CD4-positive, alpha-beta memory T cell (primary cell): Measurements from ENCODE around the gene HMOX1. TPM values are rescaled to one million over a fixed set of nuclear protein-coding genes. Genes with fewer than 3 reads are reported as not detected.

Source experiments
- CTCF ChIA-PET: fragments of 350-600 bp; sonication (Branson Sonifier 250); formaldehyde crosslinking; loops from one replicate; lab custom pipeline; 2021; ENCODE audit warnings: inconsistent platforms; ENCODE audit not compliant: partially characterized antibody; lab: Charles Lee
- POLR2A ChIA-PET: fragments of 350-600 bp; sonication (Branson Sonifier 250); formaldehyde crosslinking; loops from one replicate; lab custom pipeline; 2021; ENCODE audit not compliant: partially characterized antibody; lab: Charles Lee
- DNase-seq, 5 donors: peaks; one replicate each; pipeline versions ENCODE4 v3.0.0 to v3.0.0-alpha.2; 2020 to 2022; ENCODE audit warnings: mixed read lengths in 1 of 5
- H3K27ac ChIP-seq: one replicate; pipeline ENCODE4 v1.7.0; 2013; ENCODE audit warnings: low read depth, low read length
- H3K27me3 ChIP-seq: 2 replicates; pipeline ENCODE4 v1.7.0; 2013; ENCODE audit warnings: mild to moderate bottlenecking, low read length, moderate library complexity; ENCODE audit not compliant: insufficient read depth
- H3K36me3 ChIP-seq: 2 replicates; pipeline ENCODE4 v1.7.0; 2013; ENCODE audit warnings: mild to moderate bottlenecking, low read length, moderate library complexity; ENCODE audit not compliant: insufficient read depth
- H3K4me1 ChIP-seq: 2 replicates; pipeline ENCODE4 v1.7.0; 2013; ENCODE audit warnings: mild to moderate bottlenecking, low read length, moderate library complexity; ENCODE audit not compliant: insufficient read depth
- H3K4me3 ChIP-seq, 2 donors: one replicate each; pipeline ENCODE4 v1.7.0; 2013; ENCODE audit warnings: low read length in 2 of 2, mild to moderate bottlenecking in 1 of 2
- H3K9me3 ChIP-seq, 2 donors: one replicate each; pipeline ENCODE4 v1.7.0; 2013; ENCODE audit warnings: low read length in 2 of 2, control low read depth in 1 of 2; ENCODE audit not compliant: control insufficient read depth in 1 of 2
- H3K27ac Mint-ChIP-seq, 7 donors: one replicate each; pipeline ENCODE4 v1.8.0; 2020 to 2021; ENCODE audit warnings: mixed read lengths in 7 of 7, mild to moderate bottlenecking in 6 of 7, inconsistent platforms in 3 of 7, moderate library complexity in 3 of 7
- H3K27me3 Mint-ChIP-seq, 2 donors: one replicate each; pipeline ENCODE4 v1.8.0; 2020 to 2021; ENCODE audit warnings: mixed read lengths in 2 of 2
- H3K36me3 Mint-ChIP-seq, 2 donors: one replicate each; pipeline ENCODE4 v1.8.0; 2020 to 2021; ENCODE audit warnings: mixed read lengths in 2 of 2, inconsistent platforms in 1 of 2, mild to moderate bottlenecking in 1 of 2
- H3K4me1 Mint-ChIP-seq, 4 donors: one replicate each; pipeline ENCODE4 v1.8.0; 2020 to 2021; ENCODE audit warnings: mixed read lengths in 4 of 4, mild to moderate bottlenecking in 1 of 4
- H3K4me3 Mint-ChIP-seq, 8 donors: one replicate each; pipeline ENCODE4 v1.8.0; 2020 to 2021; ENCODE audit warnings: mixed read lengths in 8 of 8, mild to moderate bottlenecking in 7 of 8, moderate library complexity in 6 of 8, inconsistent platforms in 3 of 8
- H3K9me3 Mint-ChIP-seq, 8 donors: one replicate each; pipeline ENCODE4 v1.8.0; 2020 to 2021; ENCODE audit warnings: mixed read lengths in 8 of 8, mild to moderate bottlenecking in 5 of 8, inconsistent platforms in 3 of 8, moderate library complexity in 1 of 8
- intact Hi-C: fragments of 100-400 bp; cut with micrococcal nuclease; formaldehyde crosslinking; loops from one replicate; pipeline ENCODE4 v1.15.1; 2023
- polyA plus RNA-seq, 2 donors: library from polyadenylated mRNA; unstranded; fragments of 300-500 nt; fragmentation: Illumina TruSeq; gene quantifications; one replicate each; pipeline ENCODE4 v1.2.3, GENCODE V29; 2021
- total RNA-seq, 2 experiments: library from RNA; stranded (reverse); gene quantifications; one replicate each; pipeline ENCODE4 v1.2.3, GENCODE V29; 2021

Gene HMOX1
- total and polyA plus RNA-seq, 4 experiments from 2014 or later: 0.20 to 8.3 (median 7.7) TPM; not detected in 1

GRCh38 chr22:35379146-35379993 lies 1.5 kb upstream of the HMOX1 start:
- Histone ChIP-seq H3K27me3 (peaks cover 7% of the 10 kb centered on the region), H3K36me3 (no peaks in the 10 kb centered on the region), H3K27ac (no peak overlapping the region), H3K4me1 (peaks cover 22% of the 10 kb centered on the region), H3K9me3 (no peaks in the 10 kb centered on the region), H3K4me3 (no peak overlapping the region)
- DNase-seq: no peak
- Mint-ChIP-seq H3K4me3 (peak overlapping the region in 1 of 8 donors; percentile 16), H3K27me3 (no peaks in the 10 kb centered on the region), H3K27ac (no peak overlapping the region), H3K9me3 (peaks cover 0 to 2% (median 0%) of the 10 kb centered on the region in 8 donors), H3K36me3 (no peaks in the 10 kb centered on the region), H3K4me1 (peaks cover 6 to 22% (median 15%) of the 10 kb centered on the region in 4 donors)
- ChIA-PET CTCF (no interaction called here), POLR2A (no interaction called here)
- intact Hi-C loops: no loop called here

DNA sequence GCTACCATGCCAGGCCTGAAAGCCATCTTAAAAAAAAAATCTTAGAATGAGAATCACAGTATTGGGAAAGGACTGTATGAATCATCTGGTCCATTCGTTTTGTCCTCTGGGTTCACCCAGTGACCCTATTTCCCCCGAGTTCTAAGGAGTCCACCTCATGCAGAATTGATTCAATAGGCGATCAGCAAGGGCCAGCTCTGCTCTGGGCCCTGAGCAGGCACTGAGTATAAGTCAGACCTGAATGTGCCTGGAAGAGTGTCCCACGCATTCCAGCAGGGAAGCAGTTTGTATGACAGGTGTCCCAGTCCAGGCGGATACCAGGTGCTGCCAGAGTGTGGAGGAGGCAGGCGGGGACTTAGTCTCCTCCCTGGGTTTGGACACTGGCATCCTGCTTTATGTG lies 883 bp upstream of the HMOX1 start:
- POLR2A ChIA-PET: no interaction called here
- Mint-ChIP-seq H3K9me3 (peaks cover 0 to 2% (median 0%) of the 10 kb centered on the region in 8 donors), H3K27me3 (peaks cover 0 to 5% of the 10 kb centered on the region in 2 donors), H3K4me3 (peak overlapping the region in 3 of 8 donors; percentile 11 to 63 (median 16)), H3K36me3 (no peaks in the 10 kb centered on the region), H3K4me1 (peaks cover 6 to 22% (median 15%) of the 10 kb centered on the region in 4 donors), H3K27ac (peak overlapping the region in 1 of 7 donors; percentile 65)
- Histone ChIP-seq H3K27ac (no peak overlapping the region), H3K4me1 (peaks cover 22% of the 10 kb centered on the region), H3K36me3 (no peaks in the 10 kb centered on the region), H3K27me3 (peaks cover 7% of the 10 kb centered on the region), H3K4me3 (no peak overlapping the region), H3K9me3 (no peaks in the 10 kb centered on the region)
- intact Hi-C loops: no loop called here
- CTCF ChIA-PET: no interaction called here
- no peak for DNase-seq

DNA sequence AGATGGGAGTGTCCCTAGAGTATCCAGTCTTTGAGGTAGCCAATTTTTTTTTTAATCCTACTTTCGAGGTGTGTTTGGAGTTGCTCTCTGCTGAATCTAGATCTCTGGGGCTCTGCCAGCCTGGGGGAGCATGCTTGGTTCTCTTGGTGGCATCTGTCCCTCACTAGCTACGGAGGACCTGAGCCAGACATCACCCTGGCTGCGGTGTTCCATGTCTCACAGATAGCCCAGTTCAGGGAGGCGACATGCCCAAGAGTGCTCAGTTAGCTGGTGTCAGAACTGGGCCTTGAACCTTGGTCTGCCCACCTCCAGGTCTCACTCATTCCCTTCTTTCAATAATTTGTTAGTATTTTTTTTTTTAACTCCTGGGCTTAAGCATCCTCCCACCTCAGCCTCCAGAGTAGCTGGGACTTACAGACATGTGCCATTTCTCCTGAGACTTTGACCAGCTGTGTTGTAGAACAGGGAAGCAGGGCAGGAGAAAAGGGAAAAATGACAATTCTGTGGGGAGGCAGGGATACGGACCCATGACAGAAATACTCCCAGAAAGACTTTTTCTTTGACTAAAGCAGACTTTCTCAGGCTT lies 621 bp downstream of the HMOX1 start:
- Mint-ChIP-seq H3K27ac (peak overlapping the region in 2 of 7 donors; percentile 7 to 54), H3K36me3 (no peaks in the 10 kb centered on the region), H3K4me3 (peak overlapping the region in 7 of 8 donors; percentile 32 to 64 (median 60)), H3K4me1 (peaks cover 6 to 22% (median 15%) of the 10 kb centered on the region in 4 donors), H3K9me3 (peaks cover 0 to 2% (median 0%) of the 10 kb centered on the region in 8 donors), H3K27me3 (peaks cover 1 to 5% of the 10 kb centered on the region in 2 donors)
- ChIA-PET CTCF (no interaction called here), POLR2A (no interaction called here)
- Histone ChIP-seq H3K36me3 (no peaks in the 10 kb centered on the region), H3K27ac (no peak overlapping the region), H3K27me3 (peaks cover 7% of the 10 kb centered on the region), H3K9me3 (no peaks in the 10 kb centered on the region), H3K4me3 (no peak overlapping the region), H3K4me1 (peaks cover 21% of the 10 kb centered on the region)
- intact Hi-C loops: no loop called here
- no peak for DNase-seq

DNA sequence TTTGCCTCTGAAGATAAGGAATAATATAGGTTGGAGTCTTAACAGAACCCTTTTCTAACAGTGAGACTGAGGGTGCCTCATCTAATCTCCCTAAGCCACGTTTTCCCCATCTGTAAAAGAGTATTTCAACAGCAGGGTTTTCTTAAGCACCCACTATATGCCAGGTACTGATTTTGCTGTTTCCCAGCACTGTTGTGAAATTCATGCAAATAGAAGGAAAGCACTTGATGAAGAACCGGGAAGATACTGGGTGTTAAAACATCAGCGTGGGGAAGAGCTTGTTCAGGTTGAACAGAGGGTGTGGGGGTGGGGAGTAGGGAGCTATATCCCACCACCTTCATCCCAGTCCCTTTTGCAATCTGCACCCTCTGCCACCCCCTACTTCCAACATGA lies 2.8 kb downstream of the HMOX1 start:
- H3K27me3 ChIP-seq: peaks cover 7% of the 10 kb centered on the region
- no peak overlapping the region for H3K27ac ChIP-seq
- H3K4me1 ChIP-seq: peaks cover 11% of the 10 kb centered on the region
- H3K36me3 ChIP-seq: no peaks in the 10 kb centered on the region
- Mint-ChIP-seq H3K4me3 (no peak overlapping the region), H3K27ac (no peak overlapping the region), H3K27me3 (peaks cover 3 to 8% of the 10 kb centered on the region in 2 donors), H3K4me1 (peaks cover 0 to 10% (median 6%) of the 10 kb centered on the region in 4 donors), H3K36me3 (no peaks in the 10 kb centered on the region), H3K9me3 (peaks cover 0 to 2% (median 0%) of the 10 kb centered on the region in 8 donors)
- no peaks in the 10 kb centered on the region for H3K9me3 ChIP-seq
- DNase-seq: no peak
- ChIA-PET CTCF (no interaction called here), POLR2A (no interaction called here)
- no peak overlapping the region for H3K4me3 ChIP-seq
- intact Hi-C loops: no loop called here

- Histone ChIP-seq H3K4me3 (no peak overlapping the region), H3K9me3 (no peaks in the 10 kb centered on the region), H3K27ac (no peak overlapping the region), H3K4me1 (peaks cover 11% of the 10 kb centered on the region), H3K36me3 (no peaks in the 10 kb centered on the region), H3K27me3 (peaks cover 7% of the 10 kb centered on the region)
- no peaks in the 10 kb centered on the region for H3K36me3 Mint-ChIP-seq
- no peak overlapping the region for H3K27ac Mint-ChIP-seq
- peaks cover 0 to 2% (median 0%) of the 10 kb centered on the region in 8 donors for H3K9me3 Mint-ChIP-seq
- CTCF ChIA-PET: no interaction called here
- H3K4me3 Mint-ChIP-seq: no peak overlapping the region
- POLR2A ChIA-PET: interaction anchor here (0.6 kb wide), 1 partner anchor 11 kb away, joined by 4 read pairs; no protein-coding TSS in a partner anchor
- intact Hi-C loops: no loop called here
- peaks cover 3 to 10% of the 10 kb centered on the region in 2 donors for H3K27me3 Mint-ChIP-seq
- peaks cover 0 to 10% (median 6%) of the 10 kb centered on the region in 4 donors for H3K4me1 Mint-ChIP-seq
- DNase-seq: no peak
Observed at GRCh38 chr22:35384527-35384926, 3.6 kb downstream of the HMOX1 start.

DNA sequence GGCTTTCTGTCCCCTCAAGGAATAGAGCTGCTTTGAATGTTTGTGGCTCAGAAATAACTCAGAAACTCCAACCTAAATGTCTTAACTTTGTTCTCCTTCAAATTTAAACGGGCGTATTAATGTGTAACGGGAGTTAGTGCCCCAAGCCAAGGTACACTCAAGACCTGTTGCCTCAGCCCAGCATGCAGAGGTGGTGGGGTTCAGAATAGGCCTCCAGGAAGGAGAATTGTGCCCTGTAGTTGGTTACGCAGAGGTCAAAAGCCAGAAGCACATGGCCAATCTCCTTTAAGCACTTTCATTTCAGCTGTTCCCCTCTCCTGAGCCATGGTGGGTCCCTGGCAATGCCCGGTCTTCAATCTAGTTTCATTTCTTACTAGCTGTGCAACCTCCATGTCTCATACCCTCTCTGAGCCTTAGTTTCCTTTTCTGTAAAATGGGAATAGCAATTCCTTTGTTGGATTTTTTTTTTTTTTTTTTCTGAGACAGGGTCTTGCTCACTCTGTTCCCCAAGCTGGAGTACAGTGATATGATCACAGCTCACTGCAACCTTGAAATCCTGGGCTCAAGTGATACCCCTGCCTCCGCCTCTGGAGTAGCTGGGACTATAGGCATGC lies 4.2 kb downstream of the HMOX1 start:
- ChIA-PET CTCF (no interaction called here), POLR2A (interaction anchor here (0.6 kb wide), 1 partner anchor 11 kb away, joined by 4 read pairs; no protein-coding TSS in a partner anchor)
- no peak overlapping the region for H3K27ac Mint-ChIP-seq
- Histone ChIP-seq H3K4me3 (no peak overlapping the region), H3K27me3 (peaks cover 7% of the 10 kb centered on the region), H3K27ac (no peak overlapping the region), H3K4me1 (peaks cover 11% of the 10 kb centered on the region), H3K9me3 (no peaks in the 10 kb centered on the region), H3K36me3 (no peaks in the 10 kb centered on the region)
- peaks cover 0 to 2% (median 0%) of the 10 kb centered on the region in 8 donors for H3K9me3 Mint-ChIP-seq
- H3K4me1 Mint-ChIP-seq: peaks cover 0 to 10% (median 6%) of the 10 kb centered on the region in 4 donors
- no peaks in the 10 kb centered on the region for H3K36me3 Mint-ChIP-seq
- intact Hi-C loops: no loop called here
- H3K4me3 Mint-ChIP-seq: no peak overlapping the region
- peaks cover 3 to 10% of the 10 kb centered on the region in 2 donors for H3K27me3 Mint-ChIP-seq
- DNase-seq: no peak
